Activated effector memory CD4-positive, alpha-beta T cell treated with anti-CD3 and anti-CD28 coated beads, Interleukin-2, amount 50 U/mL, for 16 hours (primary cell): ENCODE results near the gene PRPF40A.

Experiments
- DNase-seq: peaks from one replicate; pipeline ENCODE4 v3.0.0-alpha.2; 2020

PRPF40A gene

DNA sequence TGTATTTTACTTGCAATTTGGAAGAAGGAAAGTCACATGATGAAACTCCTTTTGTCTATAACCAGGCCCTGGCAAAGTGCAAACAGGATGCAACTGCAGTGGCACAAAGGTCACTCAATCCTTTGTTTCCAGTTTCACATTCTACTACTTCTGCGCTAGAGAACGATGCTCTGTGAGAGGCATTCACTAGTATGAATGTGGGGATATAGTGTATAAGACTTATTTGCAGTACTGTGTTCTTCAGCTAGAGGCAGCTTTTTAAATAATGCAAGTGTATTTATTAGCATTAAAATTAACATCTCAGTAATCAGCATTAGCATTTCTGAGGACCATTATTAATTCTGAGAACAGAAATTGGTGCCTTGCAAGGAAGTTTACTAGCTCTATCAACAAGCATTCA, 68.9 kb downstream of the PRPF40A start:
- DNase-seq, result no peak

DNA sequence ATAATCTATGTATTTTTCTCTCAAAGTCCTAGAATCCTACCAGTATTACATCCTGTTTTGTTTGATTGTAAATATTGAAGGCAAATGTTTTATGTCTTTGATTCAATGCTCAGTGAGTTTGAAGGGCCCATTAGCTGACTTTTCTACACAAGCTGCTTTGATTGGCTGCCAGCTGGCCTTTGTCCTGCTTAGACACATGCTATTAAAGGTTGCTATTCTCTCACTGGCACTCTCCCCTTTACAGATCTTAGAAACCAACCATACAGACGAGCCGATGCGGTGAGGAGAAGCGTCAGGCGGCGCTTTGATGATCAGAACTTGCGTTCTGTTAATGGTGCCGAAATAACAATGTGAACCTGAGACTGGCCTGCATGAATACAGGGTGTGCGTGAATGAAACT, 69.7 kb downstream of the PRPF40A start:
- no peak for DNase-seq

DNA sequence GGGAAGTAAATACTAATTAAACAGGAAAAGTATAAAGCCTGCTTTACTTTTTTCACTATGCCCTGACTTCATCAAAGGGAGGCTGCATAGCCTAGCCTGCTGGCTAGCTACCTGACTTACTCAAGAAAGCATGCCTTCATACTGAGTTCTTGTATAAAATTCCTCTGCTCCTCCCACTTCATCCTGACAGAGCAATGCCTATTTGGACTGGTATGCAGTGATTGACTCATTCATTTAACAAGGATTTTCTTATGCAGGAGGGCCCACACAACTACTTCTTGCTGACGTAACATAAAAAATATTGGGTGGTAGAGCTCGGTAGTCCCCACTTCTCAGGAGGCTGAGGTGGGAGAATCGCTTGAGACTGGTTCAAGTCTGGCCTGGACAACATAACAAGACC, 70.5 kb downstream of the PRPF40A start:
- no peak for DNase-seq

DNA sequence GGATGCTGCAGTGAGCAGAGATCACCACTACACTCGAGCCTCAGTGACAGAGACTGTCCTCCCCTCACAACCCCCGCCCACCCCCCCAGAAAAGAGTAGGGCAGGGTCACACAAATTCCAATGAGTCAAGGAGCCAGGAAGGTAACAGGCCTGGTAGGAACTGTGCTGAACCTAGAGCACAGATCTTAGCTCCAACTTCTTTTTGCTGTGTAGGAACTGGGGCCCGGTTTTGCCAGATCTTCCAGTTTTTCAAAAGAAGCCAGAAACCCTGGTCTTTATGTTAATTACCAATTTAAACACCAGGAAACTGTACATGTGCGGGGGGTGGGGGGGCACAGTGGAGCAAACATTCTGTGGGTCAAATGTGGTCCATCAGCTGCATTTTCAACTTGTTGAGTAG, 71.0 kb downstream of the PRPF40A start:
- DNase-seq, result no peak

DNA sequence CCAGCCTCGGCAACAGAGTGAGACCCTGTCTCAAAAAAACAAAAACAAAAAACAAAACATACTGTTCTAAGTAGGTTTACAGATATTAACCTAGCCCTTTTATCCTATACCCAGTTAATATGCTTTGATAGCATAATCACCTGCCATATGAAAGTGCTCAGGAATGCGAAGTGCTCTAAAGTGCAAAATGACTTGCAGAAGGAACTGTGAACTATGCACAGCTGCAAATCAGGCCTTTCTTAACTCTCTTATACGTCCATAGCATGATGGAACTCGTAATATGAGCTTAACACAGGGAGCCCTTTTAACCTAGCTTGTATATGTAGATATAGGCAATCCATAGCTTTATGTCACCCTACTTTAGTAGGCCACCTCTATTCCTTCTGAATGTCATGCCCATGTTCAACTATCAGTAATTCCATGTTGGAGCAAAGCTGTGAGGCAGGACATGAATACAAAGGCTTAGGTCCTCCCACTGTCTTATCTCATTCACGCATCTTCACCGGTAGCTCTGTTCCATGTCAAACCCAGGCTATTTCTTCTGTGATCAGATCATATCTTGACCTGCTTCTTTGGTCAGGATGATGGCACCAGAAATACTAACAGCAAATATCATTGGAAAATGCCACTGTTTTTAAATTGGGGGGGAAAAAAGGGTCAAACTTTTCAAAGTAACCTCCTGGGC, 72.9 kb downstream of the PRPF40A start:
- DNase-seq, result no peak

DNA sequence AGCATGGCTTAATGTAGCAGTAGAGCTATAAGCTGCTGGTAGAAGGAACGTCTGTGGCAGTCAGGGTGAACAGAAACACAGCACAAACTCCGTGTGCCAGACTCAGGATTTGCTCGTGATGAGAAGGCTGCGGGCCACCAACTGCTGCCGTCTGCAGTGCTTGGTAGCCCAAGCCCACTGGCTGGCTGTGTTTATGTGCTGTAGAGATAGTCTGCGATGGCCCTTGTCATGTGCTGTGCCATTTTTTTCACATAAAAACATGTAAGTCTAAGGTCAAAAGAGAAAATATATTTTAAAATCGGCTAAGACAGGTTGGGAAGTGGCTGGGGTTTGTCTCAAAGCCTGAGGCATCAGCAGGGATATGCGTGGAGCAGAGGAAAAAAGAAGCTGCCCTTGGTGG, 78.7 kb downstream of the PRPF40A start:
- no peak for DNase-seq

DNA sequence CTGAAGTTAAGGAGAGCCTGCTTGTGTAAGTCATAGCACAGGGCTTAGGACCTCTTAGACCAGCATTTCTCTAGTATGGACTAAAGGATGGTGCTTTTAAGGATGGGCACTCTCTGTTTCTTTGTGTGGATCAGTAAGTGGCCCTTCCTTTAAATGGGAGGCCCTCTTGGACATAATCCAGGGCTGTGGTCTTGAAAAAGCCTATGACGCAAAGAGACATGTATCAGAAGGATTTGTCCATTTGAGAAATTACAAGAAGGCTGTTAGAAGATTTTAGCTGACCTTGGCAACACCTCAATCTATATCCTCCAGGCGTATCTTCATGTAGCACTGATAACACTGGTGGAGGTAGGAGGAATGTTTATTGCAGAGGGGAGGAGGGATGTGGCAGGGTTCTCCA, 79.2 kb downstream of the PRPF40A start:
- DNase-seq, result no peak

DNA sequence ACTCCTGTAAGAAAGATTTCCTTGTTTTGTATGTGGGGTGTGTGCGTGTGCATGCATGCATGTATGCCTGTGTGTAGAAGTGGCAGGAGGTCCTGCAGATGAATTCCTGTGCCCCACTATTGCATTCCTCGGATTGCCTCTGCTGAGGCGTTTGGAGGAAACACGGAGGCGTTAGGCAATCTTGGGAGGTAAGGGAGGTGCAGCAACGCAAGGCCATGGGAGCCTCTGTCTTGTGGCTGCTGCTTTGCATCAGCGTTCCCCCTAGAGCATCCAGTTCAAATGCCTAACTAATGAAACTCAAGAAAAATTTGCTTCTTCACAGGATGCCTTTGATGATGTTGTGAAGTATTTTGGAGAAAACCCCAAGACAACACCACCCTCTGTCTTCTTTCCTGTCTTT, 80.0 kb downstream of the PRPF40A start:
- no peak for DNase-seq

DNA sequence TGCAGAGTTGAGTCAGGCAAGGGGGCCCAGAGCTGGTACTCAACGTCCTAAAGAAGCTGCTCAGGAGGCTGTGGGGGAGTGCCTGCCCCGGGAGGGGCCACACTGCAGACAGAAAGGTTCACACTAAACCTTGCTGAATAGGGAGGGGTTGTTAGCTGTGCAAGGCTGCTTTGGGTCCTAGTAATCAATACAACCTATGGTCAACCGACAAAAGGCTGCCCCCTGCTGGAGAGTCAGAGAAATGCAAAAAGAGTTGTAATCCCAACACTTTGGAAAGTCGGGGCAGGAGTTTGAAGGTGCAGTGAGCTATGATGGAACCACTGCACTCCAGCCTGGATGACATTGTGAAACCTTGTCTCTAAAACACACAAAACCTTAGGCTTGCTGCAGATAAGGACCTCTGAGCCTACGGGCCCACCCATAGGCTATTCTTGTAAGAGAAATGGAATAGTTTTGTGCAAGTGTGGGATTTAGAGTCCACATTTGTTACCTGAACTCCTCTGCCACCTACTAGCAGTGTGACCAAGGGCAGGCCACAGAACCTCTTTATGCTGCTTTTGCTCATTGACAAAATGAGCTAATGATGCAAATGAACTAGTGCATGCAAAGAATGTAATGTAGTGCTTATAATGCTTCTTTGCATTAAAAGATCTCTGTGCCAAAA, 81.5 kb downstream of the PRPF40A start:
- peak; percentile 85 for DNase-seq

DNA sequence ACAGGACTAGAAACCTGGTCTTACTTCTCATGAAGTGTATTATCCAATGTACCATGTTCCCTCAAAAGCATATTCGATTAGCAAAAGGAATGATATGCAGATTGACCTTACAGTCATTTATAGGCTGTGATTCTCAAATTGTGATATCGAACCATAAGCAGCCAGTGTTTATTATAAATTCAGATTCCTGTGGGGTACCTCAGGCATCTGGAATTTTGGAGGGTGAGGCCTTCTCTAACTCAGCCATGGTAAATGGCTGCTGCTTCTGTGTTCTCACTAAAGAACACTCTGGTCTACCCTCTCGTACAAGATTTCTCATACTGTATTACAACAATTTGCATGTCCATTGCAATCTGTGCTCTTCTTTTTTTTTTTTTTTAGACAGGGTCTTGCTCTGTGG, 84.5 kb downstream of the PRPF40A start:
- DNase-seq, result no peak

DNA sequence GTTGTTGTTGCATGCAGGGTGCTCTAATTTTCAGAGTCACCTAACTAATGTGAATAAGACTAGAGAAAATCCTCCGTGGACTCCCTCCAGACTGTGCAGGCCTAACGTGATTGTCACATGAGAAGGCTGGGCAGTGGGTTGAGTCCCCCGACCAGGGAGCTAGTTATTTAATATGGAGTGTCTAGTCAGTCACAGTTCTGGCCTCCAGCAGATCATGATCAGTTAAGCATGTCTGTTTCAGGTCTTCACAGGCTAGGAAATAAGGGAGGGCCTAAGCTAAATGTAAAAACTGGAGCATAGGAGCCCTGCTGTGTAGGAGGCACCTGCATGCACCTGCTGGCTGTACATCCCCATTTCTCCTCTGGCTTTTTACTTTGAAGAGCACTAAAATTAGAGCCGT, 86.8 kb downstream of the PRPF40A start:
- no peak for DNase-seq

DNA sequence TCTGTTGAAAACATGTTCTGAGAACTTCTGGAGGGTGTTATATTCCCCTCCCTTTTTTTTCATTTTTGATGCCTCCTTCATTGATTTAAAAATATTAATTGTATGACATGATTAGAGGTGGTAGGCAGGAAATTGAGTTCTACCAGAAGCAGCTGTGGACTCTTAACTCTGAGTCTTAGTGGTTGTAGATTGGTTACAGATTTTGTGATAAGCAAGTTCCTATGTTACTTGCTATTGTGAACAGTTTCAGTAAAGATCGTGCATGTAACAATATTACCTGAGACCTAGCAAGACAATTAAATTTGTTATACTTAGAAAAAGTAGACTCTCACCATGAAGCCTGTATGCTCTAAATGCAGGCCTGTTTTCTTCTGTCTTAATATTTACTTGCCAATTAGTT, 88.1 kb downstream of the PRPF40A start:
- DNase-seq, result no peak

DNA sequence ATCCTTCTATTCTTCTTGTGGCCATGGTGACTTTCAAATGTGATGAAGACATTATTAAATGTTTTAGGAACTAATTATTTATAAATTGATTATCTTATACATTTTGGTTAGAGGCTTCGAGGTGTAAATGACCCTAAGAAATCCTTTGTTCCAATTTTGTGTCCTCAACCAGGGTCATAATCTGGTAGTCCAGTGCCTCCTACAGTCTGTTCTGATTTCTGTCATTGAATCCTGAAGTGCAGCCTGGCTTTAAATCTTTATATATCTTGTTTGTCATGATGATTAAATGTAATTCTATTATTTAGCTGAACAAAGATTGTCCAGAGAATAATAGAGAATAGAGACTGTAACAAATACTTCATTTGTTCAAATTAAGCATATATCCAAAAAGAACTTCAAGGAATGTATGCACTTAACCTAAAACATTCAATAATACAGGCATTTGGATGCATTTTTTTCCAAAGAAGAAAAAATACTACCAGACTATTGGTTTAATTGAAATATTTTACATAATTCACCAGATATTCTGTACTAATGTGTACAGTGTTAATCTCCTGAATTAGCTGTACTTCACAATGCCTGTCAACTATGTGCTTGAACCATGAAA, 89.8 kb downstream of the PRPF40A start:
- DNase-seq, result no peak

DNA sequence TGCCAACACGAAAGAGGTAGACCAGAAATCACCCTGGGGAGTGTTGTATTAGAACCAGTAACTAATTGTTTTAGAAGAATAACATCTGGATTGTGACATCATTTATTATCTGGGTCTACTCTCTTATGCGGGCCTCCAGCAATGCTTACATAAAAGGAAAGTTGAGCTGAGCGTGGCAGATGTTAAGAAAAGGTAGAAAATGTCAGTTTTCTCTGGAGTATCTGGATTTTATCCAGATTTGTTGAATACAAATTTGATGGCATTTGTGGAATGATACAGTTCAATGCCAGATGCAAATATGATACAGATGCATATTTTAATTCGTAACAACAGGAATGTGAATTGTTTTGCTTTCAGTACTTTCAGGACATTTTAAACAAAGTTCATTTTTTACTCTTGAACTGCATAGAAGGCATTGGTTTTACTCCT, 90.3 kb downstream of the PRPF40A start:
- no peak for DNase-seq

DNA sequence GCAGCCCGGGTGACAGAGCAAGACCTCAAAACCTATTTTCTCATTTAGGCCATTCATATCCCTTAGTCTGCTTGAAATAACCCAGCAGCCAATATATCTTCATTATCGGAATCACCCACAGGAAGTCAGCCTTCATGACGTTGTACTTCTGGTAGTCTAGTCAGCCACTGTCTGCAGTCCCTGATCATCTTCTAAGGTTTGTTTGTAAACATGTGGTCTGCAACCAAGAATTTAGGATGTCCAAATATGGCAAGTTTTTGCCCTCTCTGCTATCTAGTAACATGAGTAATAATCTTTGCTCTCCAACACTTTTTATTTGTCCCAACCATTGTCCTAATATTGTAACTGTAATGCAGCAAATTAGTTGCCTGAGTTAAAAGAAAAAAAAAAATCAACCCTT, 92.5 kb downstream of the PRPF40A start:
- no peak for DNase-seq

DNA sequence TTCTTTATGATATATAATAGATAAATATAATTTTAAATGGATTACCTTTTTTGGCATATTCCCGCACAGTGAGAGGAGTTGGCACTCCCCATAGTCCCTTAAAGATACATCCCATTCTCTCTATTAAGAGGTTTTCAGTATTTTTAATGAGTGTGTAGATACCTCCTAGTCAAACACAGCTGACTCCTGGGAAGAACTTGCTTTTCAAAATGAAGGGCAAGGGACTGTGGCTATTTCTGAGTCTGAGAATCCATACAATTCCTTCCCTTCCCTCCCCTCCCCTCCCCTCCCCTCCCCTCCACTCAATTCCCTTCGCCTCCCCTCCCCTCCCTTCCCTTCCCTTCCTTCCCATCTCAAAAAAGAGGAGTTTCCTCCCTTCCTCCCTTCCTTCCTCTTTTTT, 93.5 kb downstream of the PRPF40A start:
- DNase-seq, result no peak

DNA sequence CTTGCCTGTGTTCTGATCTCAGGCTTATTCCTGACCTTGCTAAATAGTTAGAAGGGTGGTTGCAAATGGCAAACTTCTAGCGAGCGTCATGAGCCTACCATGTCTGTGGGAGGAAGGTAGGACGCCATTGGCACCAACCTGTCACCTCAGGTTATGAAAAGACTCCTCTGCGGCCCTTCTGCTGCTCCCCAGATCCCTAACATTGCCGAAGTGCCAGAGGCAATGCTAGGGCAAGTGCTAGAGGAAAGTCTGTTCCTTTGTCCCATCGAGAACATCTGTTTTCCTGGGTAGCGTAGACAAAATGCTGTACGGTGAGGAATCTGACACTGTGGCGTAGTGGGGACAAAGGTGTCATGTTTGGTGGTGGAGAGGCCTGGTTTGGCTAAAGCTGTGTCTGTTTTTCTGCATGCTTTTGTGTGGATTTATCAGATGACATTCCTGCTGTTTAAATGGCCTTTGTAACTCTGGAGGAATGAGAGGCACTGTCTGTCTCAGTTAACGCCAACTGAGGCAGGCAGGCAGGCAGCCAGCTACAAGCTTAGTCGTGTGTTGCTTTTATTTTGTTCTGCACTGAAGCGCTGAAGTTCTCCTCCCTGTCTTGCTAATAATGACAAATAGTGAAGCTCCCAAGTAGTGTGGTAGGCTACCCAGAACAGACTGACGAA, 94.1 kb downstream of the PRPF40A start:
- DNase-seq, result no peak

DNA sequence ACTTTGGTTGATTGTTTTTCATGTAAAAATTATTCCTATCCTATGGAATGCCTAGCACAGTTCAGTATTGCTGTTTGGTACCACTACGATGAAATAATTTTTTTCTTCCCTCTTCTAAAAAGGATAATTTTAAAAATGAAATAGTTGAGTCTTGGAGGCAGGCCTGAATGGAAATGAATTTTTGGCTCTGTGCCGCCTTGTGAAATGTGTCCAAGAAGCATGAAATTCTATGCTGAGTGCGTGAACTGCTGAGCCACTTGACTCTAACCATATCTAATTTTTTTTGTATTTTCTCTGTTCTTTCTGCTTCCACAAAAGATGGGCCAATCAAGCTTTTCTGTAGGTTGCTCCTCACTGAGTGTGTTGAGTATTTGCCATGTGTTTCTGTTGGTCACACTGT, 95.0 kb downstream of the PRPF40A start:
- no peak for DNase-seq

DNA sequence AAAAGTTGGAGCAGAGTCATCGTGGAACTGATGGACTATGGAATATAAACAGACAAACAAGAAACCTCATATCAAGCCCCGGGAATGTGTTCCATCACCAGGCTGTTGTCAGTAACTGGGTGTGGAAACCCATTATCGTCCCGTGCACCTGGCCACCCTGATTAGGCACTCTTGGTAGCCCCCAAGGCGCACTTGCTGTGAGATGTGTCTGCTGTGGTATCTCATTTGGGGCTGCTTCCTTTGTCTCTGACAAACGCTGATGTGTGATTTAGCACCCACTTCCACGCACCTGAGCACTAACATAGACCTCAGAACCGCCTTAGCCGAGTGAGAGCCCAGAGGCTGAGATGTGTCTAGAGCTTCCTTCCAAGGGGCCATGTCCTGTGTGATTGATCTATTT, 96.3 kb downstream of the PRPF40A start:
- no peak for DNase-seq

DNA sequence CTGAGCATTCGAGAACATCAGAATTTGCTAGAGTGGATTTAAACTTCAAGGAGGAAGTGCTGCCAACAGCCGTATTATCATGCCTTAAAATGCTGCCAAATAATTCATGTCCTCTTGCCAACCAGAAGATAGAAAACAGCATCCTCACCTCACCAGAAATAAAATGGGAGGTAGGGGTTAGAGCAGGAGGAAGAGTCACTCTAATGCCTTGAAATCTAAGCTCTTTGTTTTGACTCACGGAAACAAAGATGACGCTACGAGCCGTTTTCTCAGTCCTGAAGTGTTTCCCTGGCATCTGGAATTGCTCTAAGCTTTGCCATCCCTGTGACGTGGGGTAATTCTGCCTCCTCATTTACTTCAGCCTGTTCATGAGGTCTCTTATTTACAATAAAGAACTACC, 97.1 kb downstream of the PRPF40A start:
- DNase-seq, result no peak

DNA sequence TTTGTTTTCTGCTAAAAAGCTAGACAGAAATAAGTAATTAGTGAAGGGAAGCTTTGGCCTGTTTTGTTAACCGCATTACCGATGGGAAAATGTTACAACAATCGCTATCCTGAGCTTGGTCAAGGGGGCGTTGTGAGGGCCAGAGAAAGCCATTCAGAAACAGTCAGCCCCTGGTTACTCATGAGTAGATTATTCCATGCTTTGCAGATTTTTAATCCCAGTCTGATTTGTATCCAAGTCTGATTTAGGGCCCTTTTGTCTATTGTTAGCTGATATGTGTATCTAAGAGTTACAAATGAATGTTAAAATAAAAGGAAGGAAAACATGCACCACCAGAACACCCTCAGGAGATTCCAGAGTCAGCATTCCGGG, 99.1 kb downstream of the PRPF40A start:
- DNase-seq, result no peak

DNA sequence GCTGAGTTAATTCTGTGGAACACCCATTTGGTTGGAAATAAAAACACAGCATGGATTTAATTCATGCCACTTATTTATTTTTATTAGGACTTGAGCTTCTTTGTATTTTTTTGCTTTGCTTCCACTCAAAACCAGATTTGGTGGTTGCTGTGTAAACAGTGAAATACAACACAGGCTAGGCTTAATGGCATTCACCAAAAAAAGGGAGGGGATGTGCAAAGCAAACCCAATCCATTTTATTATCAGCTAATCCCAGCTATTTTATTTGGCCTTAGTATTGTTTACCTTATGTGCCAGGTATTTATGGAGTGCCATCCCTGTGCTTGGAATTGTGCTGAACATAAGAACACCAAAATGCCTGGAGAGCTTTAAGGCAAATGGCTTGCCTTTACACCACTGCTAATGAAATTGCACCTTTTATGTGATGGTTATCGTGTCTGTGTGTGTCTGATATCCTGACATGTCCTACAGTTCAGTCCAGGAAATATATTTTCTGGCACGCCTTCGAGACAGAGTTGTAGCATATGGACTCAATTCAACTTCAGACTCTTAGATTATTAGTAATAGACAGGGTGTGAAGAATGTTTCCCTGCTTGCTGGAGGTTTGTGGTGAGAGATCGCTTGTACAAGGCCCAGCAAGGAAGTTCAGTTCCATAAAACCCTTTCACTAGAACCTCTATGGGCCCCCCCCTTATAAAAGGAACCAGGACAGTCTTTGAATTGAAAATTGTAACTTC, 99.6 kb downstream of the PRPF40A start:
- no peak for DNase-seq

DNA sequence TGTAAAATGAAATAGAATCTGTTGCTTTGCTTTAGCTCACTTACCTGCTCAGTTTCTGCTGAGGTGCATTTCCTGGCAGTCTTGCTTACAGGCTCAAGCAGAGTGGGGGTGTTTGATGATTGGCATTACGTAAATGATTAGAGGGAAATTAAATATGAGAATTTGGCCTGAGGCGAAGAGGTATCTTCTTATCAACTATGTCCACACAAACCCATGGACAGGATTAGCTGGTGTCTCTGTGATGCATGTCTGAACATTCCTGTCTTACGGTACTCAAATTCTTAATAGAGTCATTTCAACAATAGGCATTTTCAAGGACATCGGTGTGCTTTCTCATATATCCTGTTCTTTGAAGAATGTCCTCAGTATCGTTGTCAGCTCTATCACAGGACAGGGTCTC, 102.1 kb downstream of the PRPF40A start:
- no peak for DNase-seq
